Transverse colon (tissue), 3 donors: Measurements from ENCODE around the gene SPDYE17.
"Not testable (repeated sequence)": the region's sequence is repeated elsewhere in the genome, so short reads cannot be mapped to it uniquely, and the experiment has no call there.

Source experiments
- POLR2A ChIP-seq: fragments of 450-650 bp; IDR thresholded peaks from one replicate; pipeline ENCODE4 v1.6.1; 2016; ENCODE audit warnings: antibody characterized with exemption, mild to moderate bottlenecking, moderate library complexity
- TF ChIP-seq, protein P1 (sequence below), 5 experiments: fragments of 200-600 bp in 3 of 5; fragments of 450-650 bp in 2 of 5; sonication (generic) in 3 of 5; IDR thresholded peaks; 1 replicate in 2 of 5; 2 replicates in 3 of 5; pipeline ENCODE4 v1.5.1; 2016 to 2017; ENCODE audit warnings: antibody characterized with exemption in 5 of 5, inconsistent platforms in 3 of 5, mild to moderate bottlenecking in 2 of 5, moderate library complexity in 1 of 5

DNA sequence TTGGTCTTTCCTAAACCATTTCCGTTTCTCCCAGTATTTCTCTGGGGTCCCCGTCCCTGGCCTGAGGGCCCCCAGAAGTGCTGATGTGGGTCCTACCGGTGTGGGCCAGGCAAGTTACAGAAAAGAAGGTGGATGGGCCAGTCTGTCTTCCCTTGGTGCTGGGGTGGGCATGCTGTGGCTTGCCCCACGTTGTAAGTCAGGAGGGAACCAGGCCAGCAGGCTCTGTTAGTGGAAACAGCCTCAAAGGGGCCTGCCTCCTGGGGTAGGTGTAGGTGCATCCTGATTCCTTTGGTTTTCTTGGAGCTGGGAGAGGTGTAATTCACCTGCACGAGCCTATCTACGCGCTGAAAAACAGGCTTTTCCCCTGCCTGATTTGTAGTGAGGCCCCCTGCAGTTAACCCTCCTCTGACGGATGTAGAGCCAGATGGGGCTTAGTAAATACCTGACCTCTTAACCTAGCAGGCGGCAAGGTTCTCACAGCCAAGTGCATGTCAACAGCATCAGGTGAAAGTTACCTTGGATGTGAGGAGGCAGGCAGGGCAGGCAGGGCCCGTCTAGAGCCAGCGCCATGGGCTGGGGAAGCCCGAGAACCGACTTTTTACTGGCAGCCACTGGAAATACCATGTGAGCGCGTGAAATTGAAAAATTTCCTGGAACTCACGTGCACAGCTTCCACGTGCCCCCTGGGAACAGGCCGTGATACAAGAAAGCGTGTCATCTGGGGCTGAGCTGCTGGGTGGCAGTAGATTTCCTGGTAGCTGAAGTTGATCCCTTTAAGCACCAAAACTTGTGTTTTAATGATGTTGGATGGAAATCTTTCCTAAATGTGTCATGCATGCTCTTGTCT, 48.0 kb downstream of the SPDYE17 start:
- TF ChIP-seq POLR2A, result not testable (repeated sequence)
- TF ChIP-seq, protein P1, sequence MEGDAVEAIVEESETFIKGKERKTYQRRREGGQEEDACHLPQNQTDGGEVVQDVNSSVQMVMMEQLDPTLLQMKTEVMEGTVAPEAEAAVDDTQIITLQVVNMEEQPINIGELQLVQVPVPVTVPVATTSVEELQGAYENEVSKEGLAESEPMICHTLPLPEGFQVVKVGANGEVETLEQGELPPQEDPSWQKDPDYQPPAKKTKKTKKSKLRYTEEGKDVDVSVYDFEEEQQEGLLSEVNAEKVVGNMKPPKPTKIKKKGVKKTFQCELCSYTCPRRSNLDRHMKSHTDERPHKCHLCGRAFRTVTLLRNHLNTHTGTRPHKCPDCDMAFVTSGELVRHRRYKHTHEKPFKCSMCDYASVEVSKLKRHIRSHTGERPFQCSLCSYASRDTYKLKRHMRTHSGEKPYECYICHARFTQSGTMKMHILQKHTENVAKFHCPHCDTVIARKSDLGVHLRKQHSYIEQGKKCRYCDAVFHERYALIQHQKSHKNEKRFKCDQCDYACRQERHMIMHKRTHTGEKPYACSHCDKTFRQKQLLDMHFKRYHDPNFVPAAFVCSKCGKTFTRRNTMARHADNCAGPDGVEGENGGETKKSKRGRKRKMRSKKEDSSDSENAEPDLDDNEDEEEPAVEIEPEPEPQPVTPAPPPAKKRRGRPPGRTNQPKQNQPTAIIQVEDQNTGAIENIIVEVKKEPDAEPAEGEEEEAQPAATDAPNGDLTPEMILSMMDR (IDR thresholded peaks at IDR 0.05), result not testable (repeated sequence)
